Measurements from ENCODE around the gene TRAT1.

DNA sequence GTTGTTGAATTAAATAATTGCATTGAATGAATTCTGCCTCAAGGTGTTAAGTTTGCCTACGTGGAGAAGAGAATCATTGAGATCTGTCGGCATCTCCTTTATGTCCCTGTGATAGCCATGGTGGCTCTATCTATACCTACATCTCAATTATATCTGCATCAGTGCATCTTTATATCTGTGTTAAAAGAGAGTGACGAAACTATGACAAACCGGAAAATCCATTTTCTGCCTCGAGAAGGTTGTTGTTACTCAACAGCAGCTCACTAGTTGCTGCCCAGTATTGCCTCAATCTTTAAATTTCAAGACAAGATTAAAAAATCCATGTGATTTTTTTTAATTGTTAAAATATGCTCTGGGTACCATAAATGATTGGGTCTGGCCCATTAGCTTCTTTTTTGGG lies 72.4 kb downstream of the TRAT1 start:
- TF ChIP-seq EZH2 (IDR thresholded peaks at IDR 0.05; ENCODE audit: insufficient read depth, poor library complexity, severe bottlenecking) (no peak), EZH2phosphoT487 (IDR thresholded peaks at IDR 0.05; ENCODE audit: insufficient read depth, low read depth) (no peak)

All from GM23248 (cell line).